COLO668 (cell line): Measurements from ENCODE around the gene HBG2.
"Not testable (repeated sequence)": the region's sequence is repeated elsewhere in the genome, so short reads cannot be mapped to it uniquely, and the experiment has no call there.

Experiments
- DNase-seq: peaks from one replicate; lab custom pipeline; 2025; ENCODE audit not compliant: unreplicated experiment; lab: John Stamatoyannopoulos, UW

The HBG2 gene

GRCh38 chr11:5282628-5283027 lies 28.0 kb upstream of the HBG2 start:
- DNase-seq, result no peak

DNA sequence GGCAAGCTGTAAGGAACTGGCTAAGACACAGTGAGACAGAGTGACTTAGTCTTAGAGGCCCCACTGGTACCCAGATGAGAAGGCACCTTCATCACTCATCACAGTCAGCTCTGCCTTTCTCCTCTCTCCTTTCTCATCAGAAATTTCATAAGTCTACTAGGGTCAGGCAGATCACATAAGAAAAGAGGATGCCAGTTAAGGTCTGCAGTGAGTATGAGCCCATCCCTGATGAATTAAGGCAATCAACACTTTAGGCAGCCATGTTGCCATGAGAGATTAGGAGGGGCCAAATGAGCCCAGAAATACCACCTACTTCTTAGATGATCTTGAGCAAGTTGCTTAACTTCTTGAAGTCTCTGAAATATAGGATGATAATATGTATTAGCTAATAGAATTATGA lies 27.0 kb upstream of the HBG2 start:
- no peak for DNase-seq

DNA sequence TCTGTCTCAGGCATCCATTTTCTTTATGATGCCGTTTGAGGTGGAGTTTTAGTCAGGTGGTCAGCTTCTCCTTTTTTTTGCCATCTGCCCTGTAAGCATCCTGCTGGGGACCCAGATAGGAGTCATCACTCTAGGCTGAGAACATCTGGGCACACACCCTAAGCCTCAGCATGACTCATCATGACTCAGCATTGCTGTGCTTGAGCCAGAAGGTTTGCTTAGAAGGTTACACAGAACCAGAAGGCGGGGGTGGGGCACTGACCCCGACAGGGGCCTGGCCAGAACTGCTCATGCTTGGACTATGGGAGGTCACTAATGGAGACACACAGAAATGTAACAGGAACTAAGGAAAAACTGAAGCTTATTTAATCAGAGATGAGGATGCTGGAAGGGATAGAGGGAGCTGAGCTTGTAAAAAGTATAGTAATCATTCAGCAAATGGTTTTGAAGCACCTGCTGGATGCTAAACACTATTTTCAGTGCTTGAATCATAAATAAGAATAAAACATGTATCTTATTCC lies 26.1 kb upstream of the HBG2 start:
- peak; percentile 52 for DNase-seq

DNA sequence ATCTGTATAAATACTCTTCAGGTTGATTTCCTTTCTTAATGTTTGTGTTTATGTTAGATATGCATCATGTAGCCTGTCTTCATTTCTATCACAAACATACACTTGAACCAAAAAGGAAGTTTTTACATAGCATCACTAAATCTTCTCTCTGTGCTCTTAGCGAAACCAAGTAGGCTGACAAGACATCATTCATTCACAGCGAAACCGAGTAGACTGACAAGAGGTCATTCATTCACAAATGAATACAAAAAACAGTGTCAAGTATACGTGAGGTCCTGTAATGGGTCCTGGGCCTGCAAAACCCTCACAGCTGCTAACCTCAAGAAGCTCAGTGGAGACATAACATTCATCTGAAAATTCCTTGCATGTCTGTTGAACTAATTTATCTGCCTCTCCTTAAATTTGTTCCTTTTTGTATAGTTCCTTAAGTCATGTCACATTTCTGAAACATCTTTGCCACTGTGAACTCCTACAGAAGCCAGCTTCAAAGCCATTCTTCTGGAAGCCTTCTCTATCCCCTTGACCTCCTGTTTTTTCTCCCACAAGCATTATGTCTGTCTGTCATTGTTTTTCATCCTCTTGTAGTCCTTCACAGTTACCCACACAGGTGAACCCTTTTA lies 25.0 kb upstream of the HBG2 start:
- no peak for DNase-seq

DNA sequence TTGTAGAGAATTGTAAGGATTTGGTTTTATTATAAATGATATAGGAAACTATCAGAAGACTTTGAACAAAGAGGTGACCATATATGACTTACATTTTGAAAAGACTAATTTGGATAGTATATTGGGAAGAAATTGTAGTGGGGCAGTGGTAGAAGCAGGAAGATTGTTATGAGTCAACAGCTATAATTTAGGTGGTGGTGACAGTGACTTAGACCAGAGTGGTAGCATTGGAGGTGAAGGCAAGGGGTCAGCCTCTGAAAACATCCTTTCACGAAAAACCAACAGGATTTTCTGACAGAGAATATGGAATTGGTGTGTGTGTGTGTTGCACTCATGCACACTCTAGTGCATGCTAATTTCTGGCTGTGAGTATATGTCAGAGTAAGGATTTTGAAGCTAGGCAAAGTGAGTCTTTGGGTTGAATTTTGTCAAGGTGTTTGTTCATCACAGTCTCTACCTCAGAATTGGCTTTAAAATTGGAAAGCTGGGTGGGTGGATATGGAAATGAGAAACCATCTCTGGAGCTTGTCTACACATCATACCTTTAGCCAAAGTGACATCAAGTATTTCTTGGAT lies 23.3 kb upstream of the HBG2 start:
- no peak for DNase-seq

DNA sequence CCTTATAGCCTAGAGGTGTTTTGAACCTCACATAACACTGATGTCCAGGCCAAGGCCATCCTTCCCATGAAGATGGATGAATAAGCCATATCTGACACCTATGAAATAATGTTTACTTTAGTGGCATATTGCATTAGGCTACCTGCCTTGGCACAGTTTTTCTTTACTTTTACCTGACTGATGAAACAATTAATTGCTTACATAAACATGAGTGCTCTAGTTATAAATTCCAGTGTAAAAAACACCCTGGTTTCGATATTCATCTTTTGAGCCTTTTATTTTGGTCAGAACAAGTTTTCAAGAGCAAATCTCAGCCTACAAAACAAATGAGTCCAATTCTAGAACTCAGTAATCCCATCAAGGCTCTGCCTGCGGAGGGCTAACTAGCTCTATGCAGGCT lies 22.1 kb upstream of the HBG2 start:
- no peak for DNase-seq

GRCh38 chr11:5275369-5276110 lies 21.0 kb upstream of the HBG2 start:
- DNase-seq, result no peak

GRCh38 chr11:5274395-5274794 lies 19.8 kb upstream of the HBG2 start:
- DNase-seq, result no peak

GRCh38 chr11:5272395-5273017 lies 17.9 kb upstream of the HBG2 start:
- DNase-seq, result no peak

DNA sequence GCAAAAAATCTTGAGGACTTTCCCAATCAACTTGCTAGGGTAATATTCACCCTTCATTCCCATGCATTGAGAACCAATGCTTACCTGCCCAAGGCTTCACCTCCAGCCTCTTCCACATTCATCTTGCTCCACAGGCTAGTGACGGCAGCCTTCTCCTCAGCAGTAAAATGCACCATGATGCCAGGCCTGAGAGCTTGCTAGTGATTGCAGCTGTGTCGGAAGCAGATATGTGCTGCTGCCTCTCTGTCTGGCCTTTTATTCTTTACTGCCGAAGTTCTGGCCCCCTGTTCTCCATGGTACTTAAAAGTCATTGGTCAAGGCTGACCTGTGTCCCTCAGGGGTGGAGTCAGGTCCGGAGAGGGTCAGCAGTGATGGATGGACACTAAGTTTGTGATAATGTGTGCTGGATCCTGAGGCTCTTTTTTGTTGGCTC lies 15.2 kb upstream of the HBG2 start, which contains the start of gene HBE1:
TSS of gene HBE1 (minus strand) at position 231 of the 433 bp plus-strand sequence. CDS start at position 176, 55 bp downstream.
- DNase-seq, result no peak

- DNase-seq, result no peak
These were observed 12.5 kb upstream of the HBG2 start for GRCh38 chr11:5267033-5267563.

GRCh38 chr11:5266609-5267008 lies 12.0 kb upstream of the HBG2 start:
- no peak for DNase-seq

DNA sequence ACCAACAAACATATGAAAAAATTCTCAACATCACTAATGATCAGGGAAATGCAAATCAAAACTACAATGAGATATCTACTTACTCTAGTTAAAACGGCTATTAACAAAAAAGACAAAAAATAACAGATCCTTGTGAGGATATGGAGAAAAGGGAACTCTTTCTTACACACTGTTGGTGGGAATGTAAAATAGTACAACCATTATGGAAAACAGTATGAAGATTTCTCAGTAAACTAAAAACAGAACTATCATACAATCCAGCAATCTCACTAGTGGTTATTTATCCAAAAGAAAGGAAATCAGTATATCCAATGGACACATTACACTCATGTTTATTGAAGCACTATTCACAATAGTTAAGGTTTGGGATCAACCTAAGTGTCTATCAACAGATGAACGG lies 11.3 kb upstream of the HBG2 start:
- no peak for DNase-seq

- DNase-seq, result no peak
These were observed 4.1 kb upstream of the HBG2 start for GRCh38 chr11:5258543-5259262.

DNA sequence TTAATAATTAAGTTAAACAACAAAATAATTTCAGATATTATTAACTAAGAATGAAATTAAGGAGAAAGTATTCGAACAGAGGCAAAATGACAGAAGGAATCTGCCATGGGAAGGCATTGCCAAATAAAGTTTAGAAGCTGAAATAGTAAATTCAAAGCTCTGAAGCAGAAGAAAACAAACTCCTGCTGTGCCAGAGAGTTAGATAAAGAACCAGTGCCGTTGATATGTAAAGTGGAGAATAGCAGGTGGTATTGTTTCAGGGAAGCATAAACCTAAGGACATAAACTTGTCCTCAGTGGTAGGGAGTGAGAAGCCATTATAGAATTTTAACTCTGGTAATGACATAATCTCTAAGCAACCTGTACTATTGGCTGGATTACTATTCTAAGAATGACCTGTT lies 2.7 kb upstream of the HBG2 start:
- DNase-seq, result no peak

- DNase-seq, result not testable (repeated sequence)
These were observed 558 bp downstream of the HBG2 start for GRCh38 chr11:5254023-5254422.

DNA sequence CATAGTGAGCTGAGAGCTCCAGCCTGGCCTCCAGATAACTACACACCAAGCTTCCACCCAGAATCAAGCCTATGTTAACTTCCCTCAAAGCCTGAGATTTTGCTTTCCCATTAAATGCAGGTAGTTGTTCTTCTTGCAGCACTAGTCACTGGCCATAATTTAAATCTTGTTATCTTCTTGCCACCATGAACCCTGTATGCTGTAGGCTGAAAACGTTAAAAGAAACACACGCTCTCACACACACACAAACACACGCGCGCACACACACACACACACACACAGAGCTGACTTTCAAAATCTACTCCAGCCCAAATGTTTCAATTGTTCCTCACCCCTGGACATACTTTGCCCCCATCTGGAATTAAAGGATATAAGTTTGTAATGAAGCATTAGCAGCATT lies 1.1 kb downstream of the HBG2 start:
- not testable (repeated sequence) for DNase-seq

- DNase-seq, result no peak
These were observed 1.7 kb downstream of the HBG2 start for GRCh38 chr11:5252919-5253265.

DNA sequence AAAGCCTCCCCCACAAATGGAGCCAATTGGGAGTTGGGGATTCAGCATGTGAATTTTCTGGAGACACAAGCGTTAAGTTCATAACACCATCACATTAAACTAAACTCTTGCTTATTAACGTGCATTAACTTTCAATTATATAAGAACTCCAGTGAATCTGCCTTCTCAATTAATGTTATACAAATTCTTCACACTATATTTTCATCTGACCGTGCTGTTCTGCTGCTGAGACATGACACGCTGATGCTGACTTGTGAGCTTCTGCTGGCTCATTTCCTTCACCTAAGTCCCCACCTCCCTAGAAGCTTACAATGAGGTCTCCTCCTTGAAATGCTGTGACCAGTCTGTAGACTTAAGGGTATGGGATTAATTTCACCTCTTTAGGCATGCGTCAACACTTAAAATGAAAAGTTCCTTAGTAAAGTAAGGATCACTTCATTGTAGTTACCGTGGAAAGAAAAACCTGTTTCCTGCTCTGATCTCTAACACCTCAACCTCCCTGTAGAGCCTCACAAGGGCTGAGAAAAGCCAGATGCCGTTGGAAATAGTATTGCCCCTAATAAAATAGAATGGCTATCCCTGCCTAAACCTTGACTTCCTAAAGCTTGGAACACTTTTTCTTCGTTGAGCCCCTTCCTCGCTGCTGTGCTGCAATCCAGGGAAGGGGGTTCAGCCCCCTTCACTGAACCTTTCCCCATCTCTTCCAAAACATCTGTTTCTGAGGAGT lies 2.2 kb downstream of the HBG2 start:
- no peak for DNase-seq

DNA sequence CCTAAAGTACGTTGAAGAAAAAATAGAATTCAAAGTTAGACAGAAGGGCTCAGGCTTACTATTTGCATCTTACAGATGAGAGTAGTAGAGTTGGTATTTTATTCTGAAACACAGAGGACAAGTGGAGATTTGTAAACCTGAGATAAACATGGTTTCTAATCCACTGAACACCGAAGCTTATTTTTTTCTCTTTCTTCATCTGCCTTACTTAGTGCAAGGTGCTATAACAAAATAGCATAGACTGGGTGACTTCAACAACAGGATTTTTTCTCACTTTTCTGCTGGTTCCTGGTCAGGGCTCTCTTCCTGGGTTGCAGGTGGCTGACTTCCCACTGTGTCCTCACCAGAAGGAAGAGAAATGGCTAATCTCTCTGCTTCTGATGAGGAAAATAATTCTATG lies 2.8 kb downstream of the HBG2 start:
- no peak for DNase-seq
